Muscle layer of duodenum (tissue), 2 donors: Measurements from ENCODE around the gene HLCS.

Experiments used
- H3K27ac ChIP-seq: one replicate; pipeline ENCODE4 v1.7.0; 2013; ENCODE audit warnings: mild to moderate bottlenecking, low read length
- H3K27me3 ChIP-seq: one replicate; pipeline ENCODE4 v1.7.0; 2013; ENCODE audit warnings: low read depth, mild to moderate bottlenecking, control low read depth, low read length
- H3K36me3 ChIP-seq, 2 donors: one replicate each; pipeline ENCODE4 v1.7.0; 2013; ENCODE audit warnings: low read length in 2 of 2, control low read depth in 1 of 2, mild to moderate bottlenecking in 1 of 2; ENCODE audit not compliant: insufficient read depth in 2 of 2, control insufficient read depth in 1 of 2
- H3K4me1 ChIP-seq, 2 donors: one replicate each; pipeline ENCODE4 v1.7.0; 2013; ENCODE audit warnings: low read length in 2 of 2, mild to moderate bottlenecking in 2 of 2, control low read depth in 1 of 2, moderate library complexity in 1 of 2; ENCODE audit not compliant: insufficient read depth in 2 of 2, control insufficient read depth in 1 of 2
- H3K4me3 ChIP-seq, 2 donors: one replicate each; pipeline ENCODE4 v1.7.0; 2013; ENCODE audit warnings: low read length in 2 of 2, low read depth in 1 of 2, mild to moderate bottlenecking in 1 of 2
- H3K9me3 ChIP-seq, 2 donors: one replicate each; pipeline ENCODE4 v1.7.0; 2013; ENCODE audit warnings: low read length in 2 of 2, control low read depth in 1 of 2, mild to moderate bottlenecking in 1 of 2; ENCODE audit not compliant: control insufficient read depth in 1 of 2
- donor health status: healthy.

HLCS gene

GRCh38 chr21:36945496-36946138 lies 20.9 kb downstream of the HLCS start:
- peaks cover 5 to 26% of the 10 kb centered on the region in 2 donors for H3K36me3 ChIP-seq
- no peak overlapping the region for H3K27ac ChIP-seq
- no peak overlapping the region for H3K4me3 ChIP-seq
- H3K4me1 ChIP-seq: no peaks in the 10 kb centered on the region
- no peaks in the 10 kb centered on the region for H3K27me3 ChIP-seq
- peaks cover 4 to 7% of the 10 kb centered on the region in 2 donors for H3K9me3 ChIP-seq

GRCh38 chr21:36936361-36937135 lies 29.9 kb downstream of the HLCS start:
- Histone ChIP-seq H3K36me3 (peaks cover 13 to 21% of the 10 kb centered on the region in 2 donors), H3K9me3 (no peaks in the 10 kb centered on the region), H3K4me3 (no peak overlapping the region), H3K27ac (no peak overlapping the region), H3K4me1 (no peaks in the 10 kb centered on the region), H3K27me3 (no peaks in the 10 kb centered on the region)

- peaks cover 13 to 21% of the 10 kb centered on the region in 2 donors for H3K36me3 ChIP-seq
- H3K4me1 ChIP-seq: no peaks in the 10 kb centered on the region
- H3K27me3 ChIP-seq: no peaks in the 10 kb centered on the region
- H3K4me3 ChIP-seq: no peak overlapping the region
- H3K9me3 ChIP-seq: no peaks in the 10 kb centered on the region
- H3K27ac ChIP-seq: no peak overlapping the region
Observed at GRCh38 chr21:36934864-36935420, 31.5 kb downstream of the HLCS start.

GRCh38 chr21:36932161-36932816 lies 34.2 kb downstream of the HLCS start:
- no peak overlapping the region for H3K27ac ChIP-seq
- no peak overlapping the region for H3K4me3 ChIP-seq
- no peaks in the 10 kb centered on the region for H3K9me3 ChIP-seq
- no peaks in the 10 kb centered on the region for H3K27me3 ChIP-seq
- peaks cover 10 to 21% of the 10 kb centered on the region in 2 donors for H3K36me3 ChIP-seq
- no peaks in the 10 kb centered on the region for H3K4me1 ChIP-seq

GRCh38 chr21:36929622-36930021 lies 36.8 kb downstream of the HLCS start:
- Histone ChIP-seq H3K27me3 (no peaks in the 10 kb centered on the region), H3K27ac (no peak overlapping the region), H3K9me3 (no peaks in the 10 kb centered on the region), H3K4me1 (no peaks in the 10 kb centered on the region), H3K4me3 (no peak overlapping the region), H3K36me3 (peaks cover 0 to 10% of the 10 kb centered on the region in 2 donors)

- no peak overlapping the region for H3K4me3 ChIP-seq
- no peaks in the 10 kb centered on the region for H3K27me3 ChIP-seq
- H3K4me1 ChIP-seq: no peaks in the 10 kb centered on the region
- peaks cover 0 to 10% of the 10 kb centered on the region in 2 donors for H3K36me3 ChIP-seq
- H3K27ac ChIP-seq: no peak overlapping the region
- H3K9me3 ChIP-seq: no peaks in the 10 kb centered on the region
Observed at GRCh38 chr21:36928960-36929359, 37.5 kb downstream of the HLCS start.

GRCh38 chr21:36927719-36928117 lies 38.8 kb downstream of the HLCS start:
- H3K27ac ChIP-seq: no peak overlapping the region
- no peaks in the 10 kb centered on the region for H3K9me3 ChIP-seq
- no peak overlapping the region for H3K4me3 ChIP-seq
- peaks cover 0 to 4% of the 10 kb centered on the region in 2 donors for H3K36me3 ChIP-seq
- H3K27me3 ChIP-seq: no peaks in the 10 kb centered on the region
- no peaks in the 10 kb centered on the region for H3K4me1 ChIP-seq

GRCh38 chr21:36926989-36927718 lies 39.3 kb downstream of the HLCS start:
- H3K4me1 ChIP-seq: no peaks in the 10 kb centered on the region
- no peak overlapping the region for H3K27ac ChIP-seq
- H3K36me3 ChIP-seq: peaks cover 0 to 4% of the 10 kb centered on the region in 2 donors
- no peak overlapping the region for H3K4me3 ChIP-seq
- no peaks in the 10 kb centered on the region for H3K27me3 ChIP-seq
- H3K9me3 ChIP-seq: no peaks in the 10 kb centered on the region

- H3K36me3 ChIP-seq: peaks cover 0 to 4% of the 10 kb centered on the region in 2 donors
- H3K27me3 ChIP-seq: no peaks in the 10 kb centered on the region
- peaks cover 3 to 7% of the 10 kb centered on the region in 2 donors for H3K4me1 ChIP-seq
- H3K4me3 ChIP-seq: no peak overlapping the region
- H3K9me3 ChIP-seq: no peaks in the 10 kb centered on the region
- H3K27ac ChIP-seq: no peak overlapping the region
Observed at GRCh38 chr21:36923270-36923669, 43.2 kb downstream of the HLCS start.

GRCh38 chr21:36922861-36923260 lies 43.6 kb downstream of the HLCS start:
- Histone ChIP-seq H3K9me3 (no peaks in the 10 kb centered on the region), H3K4me1 (peaks cover 7% of the 10 kb centered on the region in 2 donors), H3K4me3 (no peak overlapping the region), H3K27ac (no peak overlapping the region), H3K36me3 (peaks cover 0 to 4% of the 10 kb centered on the region in 2 donors), H3K27me3 (no peaks in the 10 kb centered on the region)

GRCh38 chr21:36918291-36918690 lies 48.2 kb downstream of the HLCS start:
- no peak overlapping the region for H3K27ac ChIP-seq
- no peaks in the 10 kb centered on the region for H3K36me3 ChIP-seq
- H3K4me3 ChIP-seq: no peak overlapping the region
- no peaks in the 10 kb centered on the region for H3K27me3 ChIP-seq
- H3K9me3 ChIP-seq: no peaks in the 10 kb centered on the region
- peaks cover 7 to 14% of the 10 kb centered on the region in 2 donors for H3K4me1 ChIP-seq
